ENCODE results near the gene FYCO1. TPM values are rescaled to one million over a fixed set of nuclear protein-coding genes. Genes with fewer than 3 reads are reported as not detected.

Gene FYCO1
- total RNA-seq, 2 donors from 2014 or later, result 23.5 to 32.8 TPM

- ATAC-seq, result no peak
- intact Hi-C loops (cut with DNase I, micrococcal nuclease), result no loop called here
- no peak for DNase-seq
Measured at GRCh38 chr3:45911511-45912226, 84.0 kb downstream of the FYCO1 start.

GRCh38 chr3:45910892-45911291, 84.7 kb downstream of the FYCO1 start:
- DNase-seq, result no peak
- intact Hi-C loops (cut with DNase I, micrococcal nuclease), result no loop called here
- no peak for ATAC-seq

- DNase-seq (no peak), ATAC-seq (no peak)
- intact Hi-C loops (cut with DNase I, micrococcal nuclease), result no loop called here
Measured at GRCh38 chr3:45909542-45909941, 86.1 kb downstream of the FYCO1 start.

DNA sequence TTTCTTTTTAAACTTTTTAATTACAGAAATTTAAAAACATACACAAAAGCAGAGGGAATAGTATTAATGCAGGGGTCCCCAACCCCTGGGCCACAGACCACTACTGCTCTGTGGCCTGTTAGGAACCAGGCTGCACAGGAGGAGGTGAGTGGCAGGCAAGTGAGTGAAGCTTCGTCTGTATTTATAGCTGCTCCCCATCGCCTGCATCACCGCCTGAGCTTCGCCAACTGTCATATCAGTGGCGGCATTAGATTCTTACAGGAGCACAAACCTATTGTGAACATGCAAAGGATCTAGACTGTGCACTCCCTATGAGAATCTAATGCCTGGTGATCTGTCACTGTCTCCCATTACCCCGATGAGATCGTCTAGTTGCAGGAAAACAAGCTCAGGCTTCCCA, 86.9 kb downstream of the FYCO1 start:
- DNase-seq, result no peak
- no peak for ATAC-seq
- intact Hi-C loops (cut with DNase I, micrococcal nuclease), result no loop called here

- DNase-seq (no peak), ATAC-seq (no peak)
- intact Hi-C loops (cut with DNase I, micrococcal nuclease), result no loop called here
Measured at GRCh38 chr3:45907769-45908705, 87.6 kb downstream of the FYCO1 start.

- intact Hi-C loops (cut with DNase I, micrococcal nuclease), result no loop called here
- peak; percentile 26 for ATAC-seq
Measured at GRCh38 chr3:45906681-45907407, 88.8 kb downstream of the FYCO1 start.

DNA sequence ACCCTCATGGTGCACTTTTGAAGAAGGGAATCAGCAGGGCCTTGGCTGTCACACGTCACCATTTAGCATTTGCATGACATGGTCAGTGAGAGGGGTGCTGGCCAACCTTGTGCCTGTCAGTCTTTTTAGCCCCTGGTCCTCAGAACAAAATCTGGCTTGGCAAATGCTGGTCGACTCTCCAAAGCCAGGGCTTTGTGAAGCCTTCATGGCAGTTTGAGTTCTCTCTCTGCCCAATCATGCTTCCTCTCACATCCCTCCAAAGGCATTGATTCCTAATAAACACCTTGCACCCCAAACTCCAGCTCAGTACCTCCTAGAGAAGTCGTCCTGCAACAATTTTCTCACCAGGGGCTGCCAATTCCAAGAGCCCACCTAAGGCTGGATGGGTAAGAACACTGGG, 89.9 kb downstream of the FYCO1 start:
- no peak for ATAC-seq
- intact Hi-C loops (cut with DNase I, micrococcal nuclease), result no loop called here
- no peak for DNase-seq

More at GRCh38 chr3:45906681-45907407, 88.8 kb downstream of the FYCO1 start:
- no peak for DNase-seq

DNA sequence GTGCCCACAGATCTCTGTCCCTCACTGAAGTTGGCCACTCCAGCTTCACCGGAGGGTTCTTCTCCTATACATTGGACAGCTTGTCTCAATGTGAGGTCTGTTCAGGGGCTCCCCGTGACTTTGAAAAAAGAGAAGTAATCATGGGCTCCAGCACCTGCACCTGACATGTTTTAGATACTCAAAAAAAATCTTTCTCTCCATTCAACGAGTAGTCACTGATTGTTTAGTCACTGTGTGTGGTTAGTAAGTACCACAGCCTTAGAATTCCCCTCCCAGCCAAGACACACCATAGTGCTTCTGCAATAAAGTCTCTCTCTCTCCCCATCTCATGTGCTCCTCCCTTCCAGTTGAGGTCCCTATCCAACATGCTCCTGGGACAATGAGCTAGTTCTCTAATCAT, 90.7 kb downstream of the FYCO1 start:
- DNase-seq (no peak), ATAC-seq (no peak)
- intact Hi-C loops (cut with DNase I, micrococcal nuclease), result no loop called here

- intact Hi-C loops (cut with DNase I, micrococcal nuclease), result no loop called here
- DNase-seq (no peak), ATAC-seq (no peak)
Measured at GRCh38 chr3:45896956-45897355, 98.7 kb downstream of the FYCO1 start.

DNA sequence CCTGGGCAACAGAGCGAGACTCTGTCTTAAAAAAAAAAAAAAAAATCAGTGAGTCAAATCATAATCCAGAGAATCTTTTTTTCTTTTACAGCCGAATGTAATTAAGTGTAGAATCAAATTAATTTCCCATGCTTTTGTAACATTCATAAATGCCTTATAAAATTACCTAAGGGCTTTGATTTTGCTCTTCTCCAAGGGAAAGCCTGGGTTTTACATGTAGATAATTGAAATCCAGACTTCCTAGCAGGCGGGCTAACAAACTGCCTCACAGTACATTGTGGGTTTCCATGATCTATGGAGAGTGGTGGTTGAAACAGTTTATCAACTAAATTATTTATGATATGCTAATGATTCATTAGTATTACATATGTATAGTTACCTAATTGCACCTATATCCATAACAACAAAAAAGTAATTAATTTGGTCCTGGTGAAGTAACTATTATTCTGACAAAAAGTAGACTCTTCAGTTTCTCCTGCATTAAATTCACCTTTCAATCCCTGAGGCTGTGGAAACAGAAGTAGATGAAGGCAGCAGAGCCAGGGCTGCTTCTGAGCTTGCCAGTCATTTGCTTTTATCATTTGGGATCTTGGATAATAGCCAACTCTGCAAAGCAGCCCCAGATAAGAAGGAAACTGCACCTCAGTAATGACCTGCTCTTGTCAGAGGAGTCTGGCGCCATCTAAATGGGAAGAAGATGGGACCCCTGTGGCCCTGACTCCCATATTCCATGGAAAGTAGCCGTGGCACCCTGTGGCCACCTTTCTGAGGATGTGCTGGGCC, 99.7 kb downstream of the FYCO1 start:
- ATAC-seq (no peak), DNase-seq (no peak)
- intact Hi-C loops (cut with DNase I, micrococcal nuclease), result no loop called here

- DNase-seq (no peak), ATAC-seq (no peak)
- intact Hi-C loops (cut with DNase I, micrococcal nuclease), result no loop called here
Measured at GRCh38 chr3:45894015-45894414, 101.6 kb downstream of the FYCO1 start.

DNA sequence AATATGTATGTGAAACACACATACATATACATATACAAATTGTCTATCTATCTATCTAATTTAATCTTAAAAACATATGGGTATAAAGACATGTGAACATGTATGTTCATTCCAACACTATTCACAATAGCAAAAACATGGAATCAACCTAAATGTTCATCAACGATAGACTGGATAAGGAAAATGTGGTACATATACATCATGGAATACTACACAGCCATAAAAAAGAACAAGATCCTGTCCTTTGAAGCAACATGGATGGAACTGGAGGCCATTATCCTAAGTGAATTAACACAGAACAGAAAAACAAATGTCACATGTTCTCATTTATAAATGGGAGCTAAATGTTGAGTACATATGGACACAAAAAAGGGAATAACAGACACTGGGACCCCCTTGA, 103.5 kb downstream of the FYCO1 start:
- intact Hi-C loops (cut with DNase I, micrococcal nuclease), result no loop called here
- DNase-seq, result no peak
- no peak for ATAC-seq

- intact Hi-C loops (cut with DNase I, micrococcal nuclease), result no loop called here
- peak; percentile 85 for ATAC-seq
Measured at GRCh38 chr3:45890405-45890804, 105.2 kb downstream of the FYCO1 start.

GRCh38 chr3:45889337-45889736, 106.3 kb downstream of the FYCO1 start:
- ATAC-seq (no peak), DNase-seq (no peak)
- intact Hi-C loops (cut with DNase I, micrococcal nuclease), result no loop called here

More at GRCh38 chr3:45890405-45890804, 105.2 kb downstream of the FYCO1 start:
- peak; percentile 50 to 80 for DNase-seq

GRCh38 chr3:45887759-45888511, 107.7 kb downstream of the FYCO1 start:
- DNase-seq (no peak), ATAC-seq (no peak)
- intact Hi-C loops (cut with DNase I, micrococcal nuclease), result no loop called here

DNA sequence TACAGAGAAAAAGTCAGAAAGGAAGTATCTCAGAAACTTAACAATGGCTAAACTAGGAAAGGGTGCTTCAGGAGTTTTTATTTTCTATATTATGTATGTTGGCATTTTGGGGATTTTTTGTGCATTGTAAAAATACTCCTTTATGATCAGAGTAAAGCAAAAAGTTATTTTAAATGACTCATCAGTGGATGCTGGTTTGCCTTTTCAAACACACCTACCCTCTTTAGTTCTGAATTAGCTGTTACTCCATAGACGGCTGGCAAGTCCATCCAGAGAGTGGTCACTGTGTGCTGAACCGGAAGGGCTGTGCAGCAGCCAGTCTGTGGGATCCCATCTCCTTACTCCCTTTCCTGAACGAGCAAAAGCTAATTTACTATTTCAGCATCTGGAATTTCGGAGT, 108.3 kb downstream of the FYCO1 start:
- no peak for ATAC-seq
- DNase-seq, result no peak
- intact Hi-C loops (cut with DNase I, micrococcal nuclease), result no loop called here

DNA sequence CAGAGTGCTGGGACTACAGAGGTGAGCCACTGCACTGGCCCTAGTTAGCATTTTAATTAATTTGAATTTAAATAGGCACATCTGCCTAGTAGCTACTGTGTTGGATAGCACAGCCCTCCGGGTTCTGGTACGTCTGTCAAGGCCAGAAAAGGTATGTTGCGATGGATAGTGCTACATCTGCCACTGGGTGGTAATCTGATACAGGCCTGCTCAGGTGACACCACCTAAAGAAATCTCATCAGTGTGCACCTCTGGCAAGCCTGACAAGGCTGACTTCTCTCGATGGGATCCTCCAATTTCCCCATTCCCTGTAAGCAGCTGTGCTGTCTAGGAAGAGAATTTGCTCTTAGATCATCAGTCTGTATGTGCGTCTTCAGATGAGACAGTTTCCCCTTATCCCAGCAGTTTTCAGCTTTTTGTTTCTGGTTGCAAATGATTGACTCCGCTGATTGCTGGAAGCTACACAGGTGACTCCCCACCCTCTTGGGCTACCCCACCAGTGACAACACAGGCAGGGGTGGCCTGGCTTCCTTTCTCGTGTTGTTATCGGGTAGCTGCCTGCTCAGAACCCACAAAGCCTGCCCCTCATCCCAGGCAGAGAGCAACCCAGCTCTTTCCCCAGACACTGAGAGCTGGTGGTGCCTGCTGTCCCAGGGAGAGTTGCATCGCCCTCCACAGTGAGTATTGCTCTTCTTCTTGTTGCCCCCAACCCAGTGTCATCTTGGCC, 109.5 kb downstream of the FYCO1 start, which contains the start of gene CCR9:
CCR9 (plus strand) TSS at position 565 of the 727 bp plus-strand sequence. CDS start 8,391 bp downstream, outside the sequence.
- ATAC-seq (no peak), DNase-seq (no peak)
- intact Hi-C loops (cut with DNase I, micrococcal nuclease), result no loop called here

All from left colon (tissue), 2 donors.